Activated CD8-positive, alpha-beta memory T cell treated with anti-CD3 and anti-CD28 coated beads, Interleukin-2, amount 50 U/mL, for 24 hours (primary cell): Measurements from ENCODE around the gene ACTN4.

Experiments used
- DNase-seq: peaks from one replicate; pipeline ENCODE4 v3.0.0-alpha.2; 2020; ENCODE audit errors: extremely low read depth

Gene ACTN4

DNA sequence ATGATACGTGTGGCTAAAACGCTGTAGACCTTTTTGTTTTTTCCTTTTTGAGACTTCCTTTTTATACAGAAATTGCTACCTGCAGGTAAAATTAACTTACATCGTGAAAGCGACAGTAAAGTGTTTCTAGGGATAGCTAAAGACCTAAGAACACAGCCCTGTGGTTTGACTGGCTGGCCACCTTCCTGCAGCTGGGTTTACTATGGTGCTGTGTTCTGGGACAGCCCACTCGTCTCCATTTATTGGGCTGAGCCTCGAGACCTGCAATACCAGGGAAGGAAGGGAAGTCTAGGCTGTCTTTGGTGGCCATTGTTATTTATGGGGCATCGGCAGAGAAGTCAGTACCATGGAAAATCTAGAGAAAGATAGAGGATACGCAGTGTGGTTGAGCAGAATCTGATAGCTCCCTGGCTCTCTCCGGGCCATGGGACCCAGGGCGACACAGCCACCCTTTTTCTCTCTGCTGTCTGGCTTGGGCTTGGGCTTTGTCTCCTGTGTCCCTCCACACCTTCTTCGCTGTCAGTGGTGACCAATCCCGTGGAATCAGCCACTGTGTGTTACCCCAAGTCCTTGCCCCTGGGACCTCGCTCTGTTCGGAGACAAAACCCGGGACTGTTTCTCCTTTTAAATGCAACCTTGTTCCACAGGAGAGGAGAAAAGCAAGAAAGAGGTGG, 30.9 kb downstream of the ACTN4 start:
- no peak for DNase-seq

DNA sequence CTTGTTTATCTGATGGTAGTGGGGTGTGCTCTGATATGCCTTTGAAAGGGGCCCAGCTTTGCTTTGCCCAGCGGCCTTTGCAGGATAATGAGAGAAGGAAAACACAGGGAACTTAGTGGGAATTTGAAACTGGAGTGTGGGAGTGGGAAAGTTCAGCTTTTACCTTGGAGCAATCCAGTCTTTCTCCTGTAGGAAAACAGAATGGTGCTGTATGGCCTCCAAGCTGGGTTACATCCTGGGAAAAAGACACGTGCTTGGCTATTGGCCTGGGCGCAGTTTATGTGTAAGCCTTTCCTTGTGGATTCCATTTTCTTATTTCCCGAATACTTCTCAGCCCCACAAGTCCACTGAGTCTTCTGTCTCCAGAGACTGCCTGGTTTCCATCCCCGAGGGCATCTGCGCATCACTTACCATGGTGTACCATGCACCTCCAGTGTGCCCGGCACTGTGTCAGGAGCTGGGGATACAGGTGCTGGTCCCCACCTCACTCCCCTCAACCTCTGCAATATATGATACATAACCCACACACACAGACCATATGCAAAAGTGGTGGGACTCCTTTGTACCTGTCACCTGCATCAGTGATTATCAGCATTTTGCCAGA, 31.5 kb downstream of the ACTN4 start:
- no peak for DNase-seq

DNA sequence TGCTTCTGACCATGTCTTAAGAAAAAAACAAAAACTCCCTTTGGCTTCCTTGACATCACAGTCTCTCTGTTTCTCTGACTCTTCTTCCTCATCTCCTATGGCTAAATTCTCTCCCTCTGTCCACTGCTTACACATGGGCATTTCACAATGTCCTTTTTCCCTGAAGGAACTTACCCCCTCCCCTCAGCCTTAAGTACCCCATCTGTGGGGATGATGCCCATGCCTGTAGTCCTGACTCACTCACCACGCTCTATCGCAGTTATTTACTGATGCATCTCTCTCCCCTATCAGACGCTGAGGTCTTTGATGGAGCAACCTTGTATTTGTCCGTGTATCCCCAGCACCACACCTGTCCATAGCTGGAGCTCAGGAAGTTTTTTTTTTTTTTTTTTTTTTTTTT, 32.4 kb downstream of the ACTN4 start:
- no peak for DNase-seq

DNA sequence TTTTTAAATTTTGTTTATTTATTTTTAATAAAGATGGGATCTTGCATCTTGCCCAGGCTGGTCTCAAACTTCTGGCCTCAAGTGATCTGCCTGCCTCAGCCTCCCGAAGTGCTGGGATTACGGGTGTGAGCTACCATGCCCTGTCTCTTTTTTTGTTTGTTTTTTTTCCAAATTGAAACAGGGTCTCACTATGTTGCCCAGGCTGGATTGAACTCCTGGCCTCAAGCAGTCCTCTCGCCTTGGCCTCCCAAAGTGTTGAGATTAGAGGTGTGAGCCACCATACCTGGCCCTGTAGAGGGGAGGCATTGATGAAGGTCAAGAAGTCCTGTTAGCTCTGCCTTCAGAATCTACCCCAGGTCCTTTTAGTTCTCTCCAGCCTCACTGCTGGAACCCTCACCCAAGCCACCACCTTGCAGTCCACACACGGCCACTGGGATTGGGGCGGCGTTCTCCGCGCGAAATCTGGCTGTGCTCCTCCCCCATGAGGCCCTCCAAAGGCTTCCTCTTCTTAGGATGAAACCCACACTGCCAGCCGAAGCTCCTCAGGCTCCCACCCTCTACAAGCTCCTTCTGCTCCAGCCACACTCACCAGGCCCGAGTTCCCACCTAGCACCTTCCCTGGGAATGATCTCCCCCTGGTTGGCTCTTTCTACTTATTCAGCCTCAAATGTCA, 34.9 kb downstream of the ACTN4 start:
- no peak for DNase-seq

DNA sequence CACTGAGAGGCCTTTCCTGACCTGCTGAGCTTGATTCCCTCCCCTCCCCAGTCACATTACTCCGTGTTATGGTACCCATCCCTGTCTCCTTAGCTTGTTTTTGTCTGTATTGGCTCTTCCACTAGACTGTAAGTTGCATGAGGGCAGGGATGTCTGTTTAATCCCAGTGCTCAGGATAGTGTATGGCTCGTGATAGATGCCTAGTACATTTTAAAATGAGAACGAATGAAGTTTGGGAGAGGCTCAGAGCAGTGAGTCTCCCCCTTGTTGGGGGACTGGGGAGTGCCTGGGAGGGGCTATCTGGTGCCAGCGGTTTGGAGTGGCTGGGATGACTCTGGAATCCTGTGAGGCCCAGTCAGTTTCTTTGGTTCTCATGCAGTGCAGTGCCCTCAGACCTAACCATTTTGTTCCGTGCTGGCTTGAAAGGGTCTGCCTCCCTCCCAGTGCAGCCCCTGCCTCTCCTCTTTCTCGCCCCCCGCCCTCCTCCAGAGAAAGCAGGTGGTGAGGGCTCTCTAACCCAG, 35.5 kb downstream of the ACTN4 start:
- DNase-seq: no peak

DNA sequence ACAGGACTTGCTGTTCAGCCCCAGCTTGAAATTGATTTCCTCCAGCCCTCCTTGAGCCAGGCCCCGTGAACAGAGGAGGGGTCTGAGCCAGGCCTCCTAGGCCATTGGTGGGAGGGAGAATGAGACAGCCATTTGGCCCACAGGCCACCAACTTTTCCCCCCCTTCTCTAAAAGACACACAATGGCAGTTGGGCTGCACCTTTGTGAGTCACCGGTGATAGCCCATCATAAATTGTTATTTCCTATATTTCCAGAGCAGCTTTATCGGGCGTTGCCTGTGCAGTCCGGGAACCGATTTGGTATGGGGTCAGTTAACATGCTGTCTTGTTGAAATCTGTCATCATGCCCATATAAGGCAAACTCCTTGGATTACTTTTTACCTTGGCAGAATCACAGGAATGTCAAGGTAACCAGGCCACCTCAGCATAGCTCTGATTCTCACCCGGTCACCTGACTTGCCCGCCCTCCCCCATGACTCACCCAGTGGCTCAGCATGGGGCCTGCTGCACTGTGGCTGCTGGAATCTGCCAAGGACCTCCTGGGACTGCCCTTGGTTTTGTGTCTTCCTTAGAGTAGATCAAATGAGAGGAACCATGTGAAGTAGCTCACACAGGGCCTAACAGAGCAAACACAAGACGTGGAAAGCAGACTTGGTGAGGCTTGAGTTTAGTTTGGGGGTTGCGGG, 36.1 kb downstream of the ACTN4 start:
- no peak for DNase-seq

DNA sequence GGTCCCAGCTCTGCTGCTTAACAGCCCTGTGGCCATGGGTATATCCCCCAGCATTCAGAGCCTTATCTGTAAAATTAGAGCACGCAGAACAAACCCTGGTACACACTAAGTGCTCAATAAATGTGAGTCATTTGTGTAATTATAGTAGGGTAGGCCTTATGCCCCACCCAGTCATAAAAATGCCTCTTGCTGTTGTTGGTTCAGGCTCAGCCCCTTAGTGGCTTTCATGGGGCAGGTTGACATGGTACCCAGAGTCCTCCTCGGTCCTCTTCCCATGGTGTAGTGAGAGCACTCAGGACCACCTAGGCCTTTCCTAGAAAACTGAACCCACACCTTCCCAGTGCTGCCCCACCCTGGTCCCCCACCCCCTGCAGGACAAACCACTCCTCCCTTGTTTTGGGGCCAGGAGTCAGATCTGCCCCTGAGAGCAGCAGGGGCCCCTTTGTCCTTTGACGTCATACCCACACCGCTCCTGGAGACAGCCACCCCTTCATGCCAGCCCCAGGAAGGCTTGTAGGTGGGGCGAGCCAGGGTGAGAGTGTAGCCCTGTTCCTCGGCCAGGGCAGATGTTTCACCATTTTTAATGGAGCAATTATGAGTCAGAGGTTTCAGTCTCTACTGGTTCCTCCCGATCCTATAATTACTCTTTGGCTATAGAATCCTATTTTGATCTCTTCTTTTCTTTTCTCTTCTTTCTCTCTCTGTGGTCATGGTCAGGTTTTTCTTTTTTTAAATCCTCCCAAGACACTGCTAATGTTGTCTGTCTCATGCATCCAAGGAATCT, 36.8 kb downstream of the ACTN4 start:
- no peak for DNase-seq

DNA sequence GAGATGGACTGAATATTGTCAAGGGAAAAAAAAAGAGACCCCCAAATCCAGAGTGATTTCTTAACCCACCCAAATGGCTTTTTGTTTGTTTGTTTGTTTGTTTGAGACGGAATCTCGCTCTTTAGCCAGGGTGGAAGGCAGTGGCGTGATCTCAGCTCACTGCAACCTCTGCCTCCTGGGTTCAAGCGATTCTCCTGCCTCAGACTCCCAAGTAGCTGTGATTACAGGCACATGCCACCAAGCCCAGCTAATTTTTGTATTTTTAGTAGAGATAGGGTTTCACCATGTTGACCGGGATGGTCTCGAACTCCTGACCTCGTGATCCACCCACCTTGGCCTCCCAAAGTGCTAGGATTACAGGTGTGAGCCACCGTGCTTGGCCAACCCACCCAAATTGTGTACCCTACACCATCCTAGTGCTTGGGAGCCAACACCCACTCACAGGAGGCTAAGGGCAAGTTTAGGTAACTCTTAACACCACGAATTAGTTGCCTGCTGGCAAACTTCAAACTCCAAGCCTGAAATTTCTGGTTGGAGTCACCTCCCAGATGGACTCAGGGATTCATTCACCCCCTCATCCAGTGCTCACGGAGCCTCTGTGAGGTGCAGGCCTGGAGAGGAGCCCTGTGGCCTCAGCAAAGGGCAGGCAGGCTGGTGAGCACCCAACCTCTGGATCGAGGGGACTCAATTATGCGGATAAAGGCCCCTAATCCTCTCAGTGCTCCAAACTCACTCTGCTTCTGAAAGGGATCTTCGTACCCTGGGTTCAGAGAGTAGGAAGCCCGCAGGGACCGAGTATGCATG, 37.6 kb downstream of the ACTN4 start:
- no peak for DNase-seq

DNA sequence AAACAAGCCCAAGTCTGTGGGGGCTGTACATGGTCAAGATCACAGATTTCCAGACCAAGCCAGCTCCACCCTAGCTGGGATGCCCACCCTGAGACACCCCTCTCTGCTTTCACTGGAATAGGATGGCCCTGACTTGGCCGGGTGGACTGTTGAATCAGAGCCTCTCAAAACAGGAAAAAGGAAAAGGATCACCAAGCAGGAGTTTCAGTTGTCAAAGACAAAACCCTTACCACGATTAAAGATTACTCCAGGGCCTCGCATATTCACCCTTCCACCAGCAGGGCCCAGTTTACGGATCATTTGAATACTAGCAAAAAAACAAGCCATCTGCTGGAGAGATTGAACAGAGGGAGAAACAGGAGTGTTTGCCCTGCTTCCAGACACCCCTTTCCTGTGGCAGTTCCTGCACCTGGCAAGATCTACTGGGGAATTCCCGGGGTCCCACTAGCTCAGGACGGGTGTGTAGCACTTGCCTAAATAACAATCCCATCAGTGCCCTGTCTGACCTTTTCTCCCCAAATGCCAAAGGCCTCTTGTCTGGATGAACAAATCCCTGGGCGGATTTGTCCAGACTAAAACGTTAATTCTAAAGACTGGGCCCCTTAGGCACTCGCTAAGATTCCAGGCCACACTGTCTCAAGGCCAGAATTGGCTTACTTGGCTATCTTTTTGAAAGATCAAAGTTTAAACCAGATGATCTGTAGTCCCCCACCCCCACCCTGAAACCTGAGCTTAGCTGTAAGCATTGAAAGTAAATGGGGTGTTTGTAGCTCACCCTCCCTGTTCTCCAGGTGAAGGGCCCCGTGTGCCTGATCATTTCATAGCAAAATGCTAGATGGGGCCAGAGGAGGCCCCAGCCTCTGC, 38.4 kb downstream of the ACTN4 start:
- DNase-seq: no peak

DNA sequence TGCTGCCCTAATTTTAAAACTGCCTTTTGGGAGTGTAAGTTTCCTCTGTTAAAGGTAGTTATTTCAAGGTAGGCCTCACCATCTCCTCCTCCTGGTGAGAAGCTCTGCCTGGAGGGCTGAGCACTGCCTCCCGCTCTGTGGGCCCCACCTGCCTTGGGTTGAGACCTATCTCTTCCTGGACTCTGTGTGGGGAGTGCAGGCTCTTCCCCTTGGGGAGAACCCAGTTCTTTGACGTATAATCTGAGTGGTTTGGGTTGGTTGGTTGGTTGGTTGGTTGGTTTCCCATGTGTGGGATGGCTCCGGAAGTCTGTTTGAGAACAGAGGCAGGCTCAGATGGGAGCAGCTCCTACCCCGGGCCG, 39.1 kb downstream of the ACTN4 start:
- DNase-seq: no peak

DNA sequence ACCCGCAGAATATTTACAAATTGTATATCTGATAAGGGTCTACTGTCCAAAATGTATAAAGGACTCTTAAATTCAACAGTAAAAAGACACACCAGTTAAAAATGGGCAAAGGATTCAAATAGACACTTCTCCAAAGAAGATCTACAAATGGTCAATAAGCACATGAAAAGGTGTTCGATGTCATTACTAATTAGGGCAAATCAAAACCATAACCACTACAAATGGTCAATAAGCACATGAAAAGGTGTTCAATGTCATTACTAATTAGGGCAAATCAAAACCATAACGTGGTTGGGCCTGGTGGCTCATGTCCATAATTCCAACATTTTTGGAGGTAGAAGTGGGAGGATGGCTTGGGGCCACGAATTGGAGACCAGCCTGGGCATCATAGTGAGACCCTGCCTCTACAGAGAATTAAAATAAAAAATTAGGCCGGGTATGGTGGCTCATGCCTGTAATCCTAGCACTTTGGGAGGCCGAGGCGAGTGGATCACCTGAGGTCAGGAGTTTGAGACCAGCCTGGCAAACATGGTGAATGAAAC, 40.5 kb downstream of the ACTN4 start:
- no peak for DNase-seq

DNA sequence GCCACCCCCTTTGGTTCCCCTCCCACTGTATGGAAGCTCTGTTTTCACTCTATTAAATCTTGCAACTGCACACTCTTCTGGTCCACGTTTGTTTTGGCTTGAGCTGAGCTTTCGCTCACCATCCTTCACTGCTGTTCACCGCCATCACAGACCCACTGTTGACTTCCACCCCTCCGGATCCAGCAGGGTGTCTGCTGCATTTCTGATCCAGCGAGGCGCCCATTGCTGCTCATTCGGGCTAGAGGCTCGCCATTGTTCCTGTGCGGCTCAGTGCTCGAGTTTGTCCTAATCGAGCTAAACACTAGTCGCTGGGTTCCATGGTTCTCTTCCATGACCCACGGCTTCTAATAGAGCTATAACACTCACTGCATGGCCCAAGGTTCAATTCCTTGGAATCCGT, 42.7 kb downstream of the ACTN4 start:
- DNase-seq: no peak

DNA sequence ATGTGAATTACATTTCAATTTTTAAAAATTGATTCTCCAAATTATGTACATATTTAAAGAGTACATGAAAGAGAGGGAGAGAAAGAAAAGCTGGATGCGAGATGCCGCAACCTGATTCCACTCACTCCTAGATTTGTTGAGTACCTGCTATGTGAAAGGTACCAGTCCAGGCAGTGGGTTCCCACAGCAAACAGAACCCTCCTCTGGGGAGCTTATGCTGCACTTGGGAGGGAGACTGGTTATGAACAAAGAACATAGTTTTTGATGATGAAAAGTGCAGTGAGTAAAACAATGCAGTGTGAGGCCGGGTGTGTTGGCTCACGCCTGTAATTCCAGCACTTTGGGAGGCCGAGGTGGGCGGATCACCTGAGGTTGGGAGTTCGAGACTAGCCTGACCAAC, 43.4 kb downstream of the ACTN4 start:
- no peak for DNase-seq

DNA sequence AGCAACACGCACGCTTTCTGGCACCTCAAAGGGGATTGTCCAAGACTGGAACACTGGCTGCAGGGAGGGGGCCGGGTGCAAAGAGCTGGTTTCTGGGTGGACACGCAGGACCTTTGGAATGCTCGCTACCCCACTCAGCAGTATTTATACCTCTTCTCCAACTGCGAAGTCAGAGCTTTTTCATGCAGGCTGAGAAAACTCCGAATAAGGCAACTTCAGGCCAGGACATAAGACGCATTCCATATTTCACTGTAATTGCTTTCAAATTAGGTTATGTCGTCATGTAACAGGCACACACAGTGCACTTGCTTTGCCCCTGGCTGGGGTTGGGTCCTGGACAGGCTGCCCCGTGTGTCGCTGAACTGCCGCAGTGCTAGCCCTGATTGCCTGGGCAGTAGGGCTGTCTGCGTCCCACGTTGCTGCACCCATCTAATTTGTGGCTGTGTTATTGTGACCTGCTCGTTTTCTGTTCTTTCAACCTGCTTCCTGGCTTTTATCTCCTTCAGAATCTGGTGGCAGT, 44.5 kb downstream of the ACTN4 start:
- DNase-seq: no peak

DNA sequence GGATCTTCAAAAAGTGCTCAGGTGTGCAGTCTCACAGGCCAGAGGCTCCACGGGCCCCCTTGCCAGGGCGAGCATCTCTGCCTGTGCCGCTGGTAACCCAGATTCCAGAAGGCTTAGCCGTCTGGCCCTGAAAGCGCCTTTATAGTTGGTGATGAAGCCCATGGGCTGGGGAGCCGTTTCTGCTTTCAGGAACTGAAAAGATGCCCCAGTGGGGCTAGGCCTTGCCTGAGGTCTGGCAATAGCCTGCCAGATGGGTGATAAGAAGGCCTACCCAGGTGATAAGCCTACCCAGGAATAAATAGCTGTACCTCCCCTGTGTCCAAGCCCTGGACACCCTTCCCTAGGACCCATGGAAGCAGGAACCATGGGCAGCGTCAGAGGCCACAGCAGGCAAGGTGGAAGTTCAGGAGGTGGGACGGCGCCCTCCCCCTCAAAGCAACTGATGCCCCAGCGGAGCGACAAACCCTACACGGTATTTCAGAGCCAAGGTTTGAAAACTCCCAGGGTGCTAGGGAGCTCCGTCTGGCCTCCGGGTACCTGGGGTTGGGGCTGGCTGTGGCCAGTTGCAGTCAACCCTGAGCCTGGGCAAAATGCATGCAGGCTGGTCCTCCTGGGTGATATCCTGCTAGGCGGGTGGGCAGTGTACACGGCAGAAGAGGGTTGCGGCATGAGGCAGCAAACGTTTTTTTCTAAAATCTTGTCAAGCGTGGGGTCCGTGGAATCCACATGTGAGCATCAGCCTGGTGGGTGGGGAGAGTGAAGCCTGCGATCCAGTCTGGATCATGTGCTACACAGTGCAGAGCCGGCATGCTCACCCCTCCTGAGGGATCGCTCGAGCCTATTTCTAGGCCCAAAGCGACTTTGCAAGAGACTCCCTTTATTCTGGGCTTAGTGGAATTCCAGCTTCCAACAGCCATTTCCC, 45.3 kb downstream of the ACTN4 start:
- no peak for DNase-seq

DNA sequence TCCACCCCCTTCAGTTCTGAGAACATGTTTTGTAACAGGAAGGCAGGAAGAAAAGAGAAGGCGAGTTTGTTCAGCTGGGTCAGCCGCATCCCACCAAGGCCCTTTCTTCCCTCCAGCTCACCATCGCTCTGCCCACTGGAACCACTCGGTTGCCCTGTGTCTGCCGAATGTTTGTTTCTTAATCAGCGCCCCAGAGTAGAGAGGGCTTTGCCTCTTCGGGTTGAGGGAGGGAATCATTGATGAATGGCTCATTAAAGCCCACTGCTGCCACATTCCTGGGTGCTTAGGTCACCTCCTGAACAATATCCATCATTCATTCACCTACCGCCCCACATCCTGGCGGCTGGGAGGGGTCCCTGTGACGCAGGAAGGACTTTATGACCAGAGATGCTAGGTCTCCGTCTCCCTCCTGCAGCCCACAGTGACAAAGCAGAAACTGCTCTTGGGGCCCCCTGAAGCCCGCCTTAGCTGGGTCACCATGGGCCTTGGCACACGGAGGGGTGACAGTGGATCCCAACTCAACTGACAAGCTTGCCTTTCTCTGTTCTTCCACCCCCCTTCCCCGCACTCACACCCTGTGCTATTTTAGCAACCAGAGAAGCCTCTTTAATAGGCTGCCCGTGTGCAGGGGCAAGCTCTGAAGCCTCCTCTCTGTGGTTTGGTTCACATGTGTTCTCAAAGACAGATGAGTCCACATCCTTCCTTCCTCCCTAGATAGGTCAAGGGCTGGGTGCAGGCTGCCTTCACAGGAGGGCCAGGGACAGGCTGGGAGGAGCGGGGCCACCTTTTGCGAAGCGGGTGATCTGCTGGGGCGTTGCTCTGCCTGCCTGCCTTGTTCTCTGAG, 46.2 kb downstream of the ACTN4 start:
- no peak for DNase-seq

DNA sequence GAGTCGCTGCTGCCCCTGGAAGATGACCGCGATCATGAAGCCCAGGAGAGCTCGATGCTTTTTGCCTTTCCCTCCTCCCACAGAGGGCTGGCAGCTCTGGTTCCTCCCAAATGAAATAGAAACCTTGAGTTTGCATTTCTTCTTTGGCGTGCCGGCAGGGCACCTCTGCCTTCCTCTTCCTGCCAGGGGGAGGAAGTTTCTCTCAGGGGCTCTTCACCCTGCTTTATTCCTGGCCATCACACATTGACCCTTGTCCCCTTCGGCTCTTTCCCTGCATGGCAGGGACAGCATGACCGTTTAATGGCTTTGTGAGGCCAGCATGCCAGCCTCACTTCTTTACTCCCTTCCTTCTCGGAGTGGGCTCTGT, 47.9 kb downstream of the ACTN4 start:
- DNase-seq: no peak
